Neural progenitor cell (in vitro differentiated cells): ENCODE data around the gene MTREX. TPM values are rescaled to one million over a fixed set of nuclear protein-coding genes. Genes with fewer than 3 reads are reported as not detected.

Experiments used
- DNase-seq: peaks from one replicate; pipeline ENCODE4 v3.0.0-alpha.2; 2016; ENCODE audit warnings: low spot score
- H2AFZ ChIP-seq: fragments of 200-600 bp; sonication (generic); replicated peaks from 2 replicates; pipeline ENCODE4 v1.6.1; 2016; ENCODE audit warnings: antibody characterized with exemption
- H3F3A ChIP-seq: fragments of 200-600 bp; sonication (generic); 2 replicates; pipeline ENCODE4 v1.6.1; 2016; ENCODE audit warnings: antibody characterized with exemption, low read depth
- H3K27ac ChIP-seq: fragments of 200-600 bp; sonication (generic); 2 replicates; pipeline ENCODE4 v1.5.1; 2016; ENCODE audit warnings: mild to moderate bottlenecking
- H3K27me3 ChIP-seq: fragments of 200-600 bp; sonication (generic); 2 replicates; pipeline ENCODE4 v1.6.1; 2016; ENCODE audit warnings: mild to moderate bottlenecking, moderate library complexity
- H3K36me3 ChIP-seq: fragments of 200-600 bp; sonication (generic); 2 replicates; pipeline ENCODE4 v1.5.1; 2016
- H3K4me1 ChIP-seq: fragments of 200-600 bp; sonication (generic); 2 replicates; pipeline ENCODE4 v1.6.1; 2016; ENCODE audit warnings: mixed run types
- H3K4me2 ChIP-seq: fragments of 200-600 bp; sonication (generic); 2 replicates; pipeline ENCODE4 v1.6.1; 2016
- H3K4me3 ChIP-seq: fragments of 200-600 bp; sonication (generic); 2 replicates; pipeline ENCODE4 v1.5.1; 2016
- H3K79me2 ChIP-seq: fragments of 200-600 bp; sonication (generic); 2 replicates; pipeline ENCODE4 v1.6.1; 2016; ENCODE audit warnings: low read depth
- H3K9ac ChIP-seq: fragments of 200-600 bp; sonication (generic); 2 replicates; pipeline ENCODE4 v1.6.1; 2016
- H3K9me3 ChIP-seq: fragments of 200-600 bp; sonication (generic); 2 replicates; pipeline ENCODE4 v1.5.1; 2016; ENCODE audit warnings: low read depth
- H4K20me1 ChIP-seq: fragments of 200-600 bp; sonication (generic); 2 replicates; pipeline ENCODE4 v1.6.1; 2016; ENCODE audit warnings: low read depth
- H3K27ac Mint-ChIP-seq: 3 replicates; pipeline ENCODE4 v1.8.0; 2021; ENCODE audit warnings: mixed read lengths
- H3K27me3 Mint-ChIP-seq: 2 replicates; pipeline ENCODE4 v1.8.0; 2022; ENCODE audit warnings: low read depth, mild to moderate bottlenecking, inconsistent platforms, moderate library complexity, mixed read lengths; ENCODE audit not compliant: insufficient read depth
- H3K36me3 Mint-ChIP-seq: 3 replicates; pipeline ENCODE4 v1.8.0; 2021; ENCODE audit warnings: mixed read lengths
- H3K4me1 Mint-ChIP-seq: 3 replicates; pipeline ENCODE4 v1.8.0; 2021; ENCODE audit warnings: mixed read lengths
- H3K4me3 Mint-ChIP-seq: 3 replicates; pipeline ENCODE4 v1.8.0; 2021; ENCODE audit warnings: mild to moderate bottlenecking, moderate library complexity, mixed read lengths
- H3K9me3 Mint-ChIP-seq: 3 replicates; pipeline ENCODE4 v1.8.0; 2020; ENCODE audit warnings: mixed read lengths
- EZH2 ChIP-seq: fragments of 200-600 bp; sonication (generic); IDR thresholded peaks from 2 replicates; pipeline ENCODE4 v1.6.1; 2017; ENCODE audit warnings: antibody characterized with exemption, mild to moderate bottlenecking, moderate library complexity
- EZH2phosphoT487 ChIP-seq: fragments of 200-600 bp; sonication (generic); IDR thresholded peaks from 2 replicates; pipeline ENCODE4 v1.6.1; 2017; ENCODE audit warnings: antibody characterized with exemption
- total RNA-seq: library from RNA; depleted of rRNA; stranded (reverse); fragments of >200 nt; gene quantifications from 2 replicates; pipeline ENCODE4 v1.2.3, GENCODE V29; 2015; ENCODE audit warnings: low replicate concordance
- TF ChIP-seq, protein P1 (sequence below): fragments of 200-600 bp; sonication (generic); IDR thresholded peaks from 2 replicates; pipeline ENCODE4 v1.5.1; 2017; ENCODE audit warnings: antibody characterized with exemption, mild to moderate bottlenecking

The MTREX gene
- total RNA-seq, 1 donor from 2014 or later = 198 TPM

DNA sequence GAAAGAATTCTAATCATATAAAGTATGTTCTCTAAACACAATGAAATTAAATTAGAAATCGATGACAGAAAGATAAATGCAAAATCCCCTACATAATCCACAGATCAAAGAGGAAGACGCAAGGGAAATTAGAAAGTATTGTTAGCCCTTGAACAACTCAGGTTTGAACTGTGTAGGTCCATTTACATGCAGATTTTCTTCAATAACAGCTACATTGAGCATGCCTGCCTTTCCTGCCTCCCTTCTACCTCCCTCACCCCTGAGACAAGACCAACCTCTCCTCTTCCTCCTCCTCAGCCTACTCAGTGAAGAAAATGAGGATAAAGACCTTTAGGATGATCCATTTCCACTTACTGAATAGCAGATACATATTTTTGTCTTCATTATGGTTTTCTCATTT is 151.8 kb downstream of the MTREX start:
- no peaks in the 10 kb centered on the region for H4K20me1 ChIP-seq
- H3K27me3 Mint-ChIP-seq = no peaks in the 10 kb centered on the region
- H3K79me2 ChIP-seq = peaks cover 25% of the 10 kb centered on the region
- TF ChIP-seq EZH2phosphoT487 (no peak), EZH2 (no peak)
- TF ChIP-seq, protein P1, sequence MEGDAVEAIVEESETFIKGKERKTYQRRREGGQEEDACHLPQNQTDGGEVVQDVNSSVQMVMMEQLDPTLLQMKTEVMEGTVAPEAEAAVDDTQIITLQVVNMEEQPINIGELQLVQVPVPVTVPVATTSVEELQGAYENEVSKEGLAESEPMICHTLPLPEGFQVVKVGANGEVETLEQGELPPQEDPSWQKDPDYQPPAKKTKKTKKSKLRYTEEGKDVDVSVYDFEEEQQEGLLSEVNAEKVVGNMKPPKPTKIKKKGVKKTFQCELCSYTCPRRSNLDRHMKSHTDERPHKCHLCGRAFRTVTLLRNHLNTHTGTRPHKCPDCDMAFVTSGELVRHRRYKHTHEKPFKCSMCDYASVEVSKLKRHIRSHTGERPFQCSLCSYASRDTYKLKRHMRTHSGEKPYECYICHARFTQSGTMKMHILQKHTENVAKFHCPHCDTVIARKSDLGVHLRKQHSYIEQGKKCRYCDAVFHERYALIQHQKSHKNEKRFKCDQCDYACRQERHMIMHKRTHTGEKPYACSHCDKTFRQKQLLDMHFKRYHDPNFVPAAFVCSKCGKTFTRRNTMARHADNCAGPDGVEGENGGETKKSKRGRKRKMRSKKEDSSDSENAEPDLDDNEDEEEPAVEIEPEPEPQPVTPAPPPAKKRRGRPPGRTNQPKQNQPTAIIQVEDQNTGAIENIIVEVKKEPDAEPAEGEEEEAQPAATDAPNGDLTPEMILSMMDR = no peak
- no peak overlapping the region for H3K9ac ChIP-seq
- no peaks in the 10 kb centered on the region for H3K27me3 ChIP-seq
- no peaks in the 10 kb centered on the region for H3K36me3 ChIP-seq
- DNase-seq = no peak
- H2AFZ ChIP-seq = no peak overlapping the region
- H3K4me1 ChIP-seq = peaks cover 6% of the 10 kb centered on the region
- H3K4me1 Mint-ChIP-seq = peaks cover 6% of the 10 kb centered on the region
- H3F3A ChIP-seq = no peaks in the 10 kb centered on the region
- H3K27ac ChIP-seq = no peak overlapping the region
- peaks cover 9% of the 10 kb centered on the region for H3K36me3 Mint-ChIP-seq
- H3K9me3 ChIP-seq = no peaks in the 10 kb centered on the region
- no peak overlapping the region for H3K4me3 ChIP-seq
- H3K27ac Mint-ChIP-seq = no peak overlapping the region
- H3K4me2 ChIP-seq = no peak overlapping the region
- H3K9me3 Mint-ChIP-seq = no peaks in the 10 kb centered on the region
- no peak overlapping the region for H3K4me3 Mint-ChIP-seq

DNA sequence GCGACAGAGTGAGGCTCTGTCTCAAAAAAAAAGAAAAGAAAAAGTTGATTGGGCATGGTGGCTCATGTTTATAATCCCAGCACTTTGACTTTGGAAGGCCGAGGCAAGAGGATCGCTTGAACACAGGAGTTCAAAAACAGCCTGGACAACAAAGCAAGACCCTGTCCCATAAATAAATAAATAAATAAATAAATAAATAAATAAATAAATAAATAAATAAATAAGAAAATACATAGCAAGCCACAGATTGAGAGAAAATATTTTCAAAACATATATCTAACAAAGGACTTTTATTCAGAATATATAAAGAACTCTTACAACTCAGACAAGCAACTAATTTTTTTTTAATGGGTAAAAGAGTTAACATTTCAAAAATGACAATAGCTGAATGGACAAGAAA is 155.8 kb downstream of the MTREX start:
- H3K36me3 Mint-ChIP-seq = peaks cover 12% of the 10 kb centered on the region
- H4K20me1 ChIP-seq = no peaks in the 10 kb centered on the region
- no peak overlapping the region for H2AFZ ChIP-seq
- no peaks in the 10 kb centered on the region for H3K36me3 ChIP-seq
- no peak for DNase-seq
- peaks cover 6% of the 10 kb centered on the region for H3K4me1 Mint-ChIP-seq
- H3K4me3 ChIP-seq = no peak overlapping the region
- H3K27me3 ChIP-seq = no peaks in the 10 kb centered on the region
- H3F3A ChIP-seq = no peaks in the 10 kb centered on the region
- H3K9ac ChIP-seq = no peak overlapping the region
- H3K9me3 Mint-ChIP-seq = no peaks in the 10 kb centered on the region
- no peaks in the 10 kb centered on the region for H3K27me3 Mint-ChIP-seq
- no peak overlapping the region for H3K4me2 ChIP-seq
- peaks cover 25% of the 10 kb centered on the region for H3K79me2 ChIP-seq
- H3K4me1 ChIP-seq = peaks cover 6% of the 10 kb centered on the region
- H3K27ac ChIP-seq = no peak overlapping the region
- no peaks in the 10 kb centered on the region for H3K9me3 ChIP-seq
- no peak overlapping the region for H3K27ac Mint-ChIP-seq
- no peak for TF ChIP-seq EZH2
- TF ChIP-seq EZH2phosphoT487 = no peak
- TF ChIP-seq, protein P1 = no peak
- H3K4me3 Mint-ChIP-seq = no peak overlapping the region

GRCh38 chr5:55467862-55468551 is 160.2 kb downstream of the MTREX start:
- H3K27me3 Mint-ChIP-seq = no peaks in the 10 kb centered on the region
- Histone ChIP-seq H3K9me3 (no peaks in the 10 kb centered on the region), H4K20me1 (no peaks in the 10 kb centered on the region), H3K36me3 (no peaks in the 10 kb centered on the region), H2AFZ (no peak overlapping the region), H3K4me2 (no peak overlapping the region), H3K9ac (no peak overlapping the region), H3F3A (no peaks in the 10 kb centered on the region), H3K4me3 (no peak overlapping the region), H3K4me1 (no peaks in the 10 kb centered on the region), H3K27ac (no peak overlapping the region), H3K27me3 (no peaks in the 10 kb centered on the region), H3K79me2 (no peaks in the 10 kb centered on the region)
- H3K4me3 Mint-ChIP-seq = no peak overlapping the region
- TF ChIP-seq EZH2phosphoT487 = no peak
- TF ChIP-seq EZH2 = no peak
- TF ChIP-seq, protein P1 = no peak
- H3K9me3 Mint-ChIP-seq = no peaks in the 10 kb centered on the region
- no peaks in the 10 kb centered on the region for H3K4me1 Mint-ChIP-seq
- no peak for DNase-seq
- H3K27ac Mint-ChIP-seq = no peak overlapping the region
- peaks cover 8% of the 10 kb centered on the region for H3K36me3 Mint-ChIP-seq
